Measurements from ENCODE around the gene ZNRF1.
A peak's percentile ranks its signal among the peaks of the same experiment; 100 is the strongest.
"Not testable (repeated sequence)": the region's sequence is repeated elsewhere in the genome, so short reads cannot be mapped to it uniquely, and the experiment has no call there.

Gene ZNRF1

GRCh38 chr16:75026239-75026891 lies 27.5 kb downstream of the ZNRF1 start:
- not testable (repeated sequence) for FAIRE-seq
- peak; percentile 64 for DNase-seq (ENCODE audit: insufficient read length, low spot score)

- FAIRE-seq: no peak
- DNase-seq (ENCODE audit: insufficient read length, low spot score): no peak
Measured at GRCh38 chr16:75026892-75027391, 28.1 kb downstream of the ZNRF1 start.

GRCh38 chr16:75027520-75028300 lies 28.9 kb downstream of the ZNRF1 start:
- no peak for DNase-seq (ENCODE audit: insufficient read length, low spot score)
- peak; percentile 31 for FAIRE-seq

- FAIRE-seq (no peak), DNase-seq (ENCODE audit: insufficient read length, low spot score) (no peak)
Measured at GRCh38 chr16:75028544-75029135, 29.8 kb downstream of the ZNRF1 start.

- DNase-seq (ENCODE audit: insufficient read length, low spot score) (no peak), FAIRE-seq (no peak)
Measured at GRCh38 chr16:75029854-75030253, 31.0 kb downstream of the ZNRF1 start.

- DNase-seq (ENCODE audit: insufficient read length, low spot score): no peak
- no peak for FAIRE-seq
Measured at GRCh38 chr16:75032655-75033054, 33.8 kb downstream of the ZNRF1 start.

- no peak for FAIRE-seq
Measured at GRCh38 chr16:75035410-75035968, 36.7 kb downstream of the ZNRF1 start.

GRCh38 chr16:75038036-75038858 lies 39.4 kb downstream of the ZNRF1 start:
- no peak for DNase-seq (ENCODE audit: insufficient read length, low spot score)
- no peak for FAIRE-seq

More at GRCh38 chr16:75035410-75035968, 36.7 kb downstream of the ZNRF1 start:
- no peak for DNase-seq (ENCODE audit: insufficient read length, low spot score)

GRCh38 chr16:75039941-75040340 lies 41.1 kb downstream of the ZNRF1 start:
- DNase-seq (ENCODE audit: insufficient read length, low spot score) (no peak), FAIRE-seq (no peak)

GRCh38 chr16:75042426-75043174 lies 43.8 kb downstream of the ZNRF1 start:
- FAIRE-seq: peak; percentile 23
- no peak for DNase-seq (ENCODE audit: insufficient read length, low spot score)

- FAIRE-seq (no peak), DNase-seq (ENCODE audit: insufficient read length, low spot score) (no peak)
Measured at GRCh38 chr16:75043175-75043895, 44.5 kb downstream of the ZNRF1 start.

GRCh38 chr16:75044800-75045361 lies 46.1 kb downstream of the ZNRF1 start:
- FAIRE-seq (no peak), DNase-seq (ENCODE audit: insufficient read length, low spot score) (no peak)

- FAIRE-seq: no peak
- DNase-seq (ENCODE audit: insufficient read length, low spot score): no peak
Measured at GRCh38 chr16:75045424-75045823, 46.6 kb downstream of the ZNRF1 start.

GRCh38 chr16:75048054-75048453 lies 49.2 kb downstream of the ZNRF1 start:
- no peak for FAIRE-seq
- no peak for DNase-seq (ENCODE audit: insufficient read length, low spot score)

- FAIRE-seq (no peak), DNase-seq (ENCODE audit: insufficient read length, low spot score) (no peak)
Measured at GRCh38 chr16:75048530-75048929, 49.7 kb downstream of the ZNRF1 start.

GRCh38 chr16:75052481-75053202 lies 53.8 kb downstream of the ZNRF1 start:
- no peak for DNase-seq (ENCODE audit: insufficient read length, low spot score)
- FAIRE-seq: peak; percentile 59

GRCh38 chr16:75053791-75054555 lies 55.1 kb downstream of the ZNRF1 start:
- no peak for FAIRE-seq
- DNase-seq (ENCODE audit: insufficient read length, low spot score): no peak
